ENCODE data around the gene PRDM12. TPM values are rescaled to one million over a fixed set of nuclear protein-coding genes. Genes with fewer than 3 reads are reported as not detected.

Gene PRDM12
- not detected in 2 replicates for total RNA-seq

DNA sequence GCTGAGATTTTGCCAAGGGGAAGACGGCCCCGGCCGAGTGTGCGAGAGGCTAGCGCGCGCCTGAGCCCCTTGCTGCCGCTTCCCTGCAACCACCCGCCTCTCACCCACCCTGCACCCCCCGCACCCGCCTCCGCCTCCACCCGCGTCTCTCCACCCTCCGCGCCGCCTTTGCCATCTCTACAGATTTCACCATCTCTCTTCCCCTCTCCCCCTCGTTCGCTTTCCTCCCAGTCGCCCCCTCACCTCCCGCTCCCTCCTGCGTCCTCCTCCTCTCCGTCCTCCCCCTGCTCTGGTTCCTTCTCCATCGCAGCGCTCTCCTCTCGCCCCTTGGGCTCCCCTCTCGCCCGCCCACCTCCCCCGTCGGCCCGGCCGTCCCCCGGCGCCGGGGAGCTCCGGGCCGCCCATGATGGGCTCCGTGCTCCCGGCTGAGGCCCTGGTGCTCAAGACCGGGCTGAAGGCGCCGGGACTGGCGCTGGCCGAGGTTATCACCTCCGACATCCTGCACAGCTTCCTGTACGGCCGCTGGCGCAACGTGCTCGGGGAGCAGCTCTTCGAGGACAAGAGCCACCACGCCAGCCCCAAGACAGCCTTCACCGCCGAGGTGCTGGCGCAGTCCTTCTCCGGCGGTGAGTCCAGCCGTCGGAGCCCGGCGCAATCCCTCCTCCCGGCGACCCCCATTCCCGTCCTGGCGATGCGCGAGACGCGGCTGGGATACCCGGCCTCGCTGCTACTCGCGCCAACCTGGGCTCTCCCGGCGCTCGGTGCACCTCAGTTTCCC, at the start of gene PRDM12:
Gene PRDM12, plus strand, starts transcription at position 344 of the 778 bp plus-strand sequence. Its CDS starts 60 bp downstream, at position 404.

DNA sequence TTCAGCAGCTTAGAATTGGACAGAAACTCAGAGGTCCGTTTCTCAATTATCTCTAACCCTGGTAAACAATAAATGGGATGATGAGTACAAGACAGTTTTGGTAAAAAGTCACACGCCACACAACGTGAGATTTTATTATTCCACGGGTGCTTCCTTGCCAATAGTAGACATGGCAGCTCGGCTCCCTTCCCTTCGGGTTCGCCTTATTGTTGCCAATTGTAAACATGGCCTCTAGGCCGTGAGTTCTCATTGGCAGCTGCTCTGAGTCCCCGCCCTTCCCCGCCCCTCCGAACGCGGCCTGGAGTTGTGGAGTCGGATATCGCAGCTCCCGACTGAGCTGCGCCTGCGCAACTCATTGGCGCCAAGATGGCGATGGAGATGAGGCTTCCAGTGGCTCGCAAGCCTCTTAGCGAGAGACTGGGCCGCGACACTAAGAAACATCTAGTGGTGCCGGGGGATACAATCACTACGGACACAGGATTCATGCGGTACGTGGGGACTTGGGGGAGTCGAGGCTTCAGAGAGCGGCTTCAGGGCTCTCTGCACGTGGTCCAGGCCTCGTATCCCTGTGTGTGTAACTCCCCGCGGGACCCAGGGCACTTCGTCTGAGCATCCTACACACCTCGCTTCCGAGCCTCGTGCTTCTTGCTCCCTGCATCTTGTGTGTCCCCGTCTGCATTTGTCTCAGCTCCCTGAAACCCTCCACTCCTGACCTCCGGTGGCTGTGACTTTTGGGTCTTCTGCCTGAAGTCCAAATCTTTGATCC, 29.2 kb downstream of the PRDM12 start, which contains the start of gene EXOSC2:
Gene EXOSC2, plus strand, starts transcription at position 355 of the 766 bp plus-strand sequence. Its CDS starts 12 bp downstream, at position 367.

Small RNAs within 50 kb of the gene (small RNA-seq; reads per million reads assigned to genes)
- gene AL359092.1 (not detected), gene MIR6856 (not detected)

Other genes starting within 250 kb of the PRDM12 start
- gene ASS1, start 219.6 kb upstream of the PRDM12 start, total RNA-seq = 2.4 and 5.5 TPM in 2 replicates
- gene FUBP3, start 85.0 kb upstream of the PRDM12 start, total RNA-seq = 34.2 and 34.5 TPM in 2 replicates
- 13.3 and 15.8 TPM in 2 replicates for gene EXOSC2, start 29.2 kb downstream of the PRDM12 start, total RNA-seq
- gene ABL1, start 170.7 kb downstream of the PRDM12 start, total RNA-seq = 39.7 and 44.8 TPM in 2 replicates
- gene QRFP, start 232.2 kb downstream of the PRDM12 start, total RNA-seq = not detected in 2 replicates